ENCODE data around the gene MS4A7.

GRCh38 chr11:60429272-60429671, 50.9 kb downstream of the MS4A7 start, which contains the start of gene MS4A5:
- TF ChIP-seq CTCF (IDR thresholded peaks at IDR 0.05) (no peak), POLR2A (IDR thresholded peaks at IDR 0.05) (no peak)

All from testis (tissue), 2 donors.